Body of pancreas (tissue), 4 donors: ENCODE data around the gene TRIM52. TPM values are rescaled to one million over a fixed set of nuclear protein-coding genes. Genes with fewer than 3 reads are reported as not detected.

ENCODE experiments used
- ATAC-seq: fragments of 150-250 bp; one replicate; pipeline ENCODE4 v1.9.1; 2016
- DNase-seq, 4 donors: peaks; one replicate each; pipeline ENCODE4 v3.0.0-alpha.2; 2019
- H3K27ac ChIP-seq, 4 donors: fragments of 200-600 bp; sonication (generic); 1 replicate in 3 of 4; 2 replicates in 1 of 4; pipeline versions ENCODE4 v1.5.1 to v1.6.1; 2016 to 2019; ENCODE audit warnings: mild to moderate bottlenecking in 1 of 4, mixed read lengths in 1 of 4, moderate library complexity in 1 of 4
- H3K27me3 ChIP-seq, 2 donors: fragments of 200-600 bp; sonication (generic); one replicate each; pipeline ENCODE4 v1.6.0; 2016; ENCODE audit warnings: mild to moderate bottlenecking in 1 of 2
- H3K36me3 ChIP-seq, 2 donors: fragments of 200-600 bp; sonication (generic); replicated peaks in 1 of 2; 2 replicates each; pipeline ENCODE4 v1.5.1; 2016; ENCODE audit warnings: low read depth in 2 of 2; ENCODE audit not compliant: insufficient read depth in 1 of 2
- H3K4me1 ChIP-seq: fragments of 200-600 bp; sonication (generic); one replicate; pipeline ENCODE4 v1.6.0; 2016
- H3K4me3 ChIP-seq, 2 donors: fragments of 200-600 bp; sonication (generic); 1 replicate in 1 of 2; 2 replicates in 1 of 2; pipeline ENCODE4 v1.5.1; 2016 to 2019
- H3K9me3 ChIP-seq, 3 donors: fragments of 200-600 bp; sonication (generic); 1 replicate in 2 of 3; 2 replicates in 1 of 3; pipeline ENCODE4 v1.5.1; 2016
- POLR2A ChIP-seq, 3 donors: fragments of 450-650 bp; IDR thresholded peaks; one replicate each; pipeline ENCODE4 v1.6.1; 2016; ENCODE audit warnings: antibody characterized with exemption in 3 of 3, mild to moderate bottlenecking in 2 of 3
- WGBS, 2 donors: methylation state at CpG; one replicate each; pipeline ENCODE4 v1.1.5; 2017; 5-methylcytosine and 5-hydroxymethylcytosine counted together
- intact Hi-C: fragments of 100-400 bp; cut with DNase I; formaldehyde crosslinking; loops from one replicate; pipeline ENCODE4 v1.15.1; 2023
- total RNA-seq, 2 donors: library from RNA; depleted of rRNA; stranded (reverse); fragments of >200 nt; gene quantifications; one replicate each; pipeline ENCODE4 v1.1.0, GENCODE V29; 2016
- TF ChIP-seq, protein P1 (sequence below), 7 experiments: fragments of 450-650 bp in 4 of 7; fragments of 200-600 bp in 3 of 7; sonication (generic) in 3 of 7; IDR thresholded peaks; one replicate each; pipeline ENCODE4 v1.5.1; 2016 to 2019; ENCODE audit warnings: antibody characterized with exemption in 7 of 7

TRIM52 gene
- total RNA-seq, 2 donors from 2014 or later, result 16.9 to 26.0 TPM

DNA sequence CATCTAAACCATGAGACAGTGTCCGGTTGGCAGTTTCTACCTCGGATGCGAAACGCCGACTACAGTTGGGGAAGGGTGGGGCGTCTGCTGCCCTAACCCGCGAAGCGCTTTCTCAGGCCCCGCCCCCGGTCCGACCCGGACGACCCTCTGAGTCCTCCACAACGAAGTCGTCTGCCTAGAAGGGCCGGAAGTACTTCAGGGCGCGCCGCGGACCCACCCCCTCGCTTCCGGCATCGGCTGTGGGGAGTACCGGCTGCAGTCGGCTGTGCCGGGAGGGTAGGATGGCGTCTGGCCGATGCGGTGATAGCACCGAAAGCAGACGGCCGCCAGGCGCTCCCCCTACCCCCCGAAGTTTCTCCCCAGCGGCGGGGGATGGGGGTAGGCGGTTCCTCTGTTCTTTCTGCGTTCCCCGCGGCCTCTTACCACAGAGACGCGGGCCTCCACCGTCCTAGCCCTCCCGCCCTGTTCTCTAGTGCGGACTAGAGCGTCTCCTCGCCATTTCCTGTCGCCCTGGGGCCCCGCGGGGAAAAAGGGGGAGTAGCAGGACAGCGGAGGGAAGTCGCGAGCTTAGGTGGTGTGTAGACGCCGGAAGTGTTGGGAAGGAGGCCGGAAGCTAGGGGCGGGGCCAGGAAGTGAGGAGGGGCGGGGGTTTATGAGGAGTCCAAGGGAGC, 37.8 kb downstream of the TRIM52 start, which contains the start of gene TRIM41:
TRIM41 (plus strand) TSS at position 224 of the 671 bp plus-strand sequence. CDS start 719 bp downstream, outside the sequence.
- intact Hi-C loops, result no loop called here
- Histone ChIP-seq H3K27me3 (no peaks in the 10 kb centered on the region), H3K9me3 (no peaks in the 10 kb centered on the region), H3K27ac (peak within 1 kb of the TSS; percentile 91 to 97 (median 96)), H3K4me3 (peak within 1 kb of the TSS; percentile 89 to 92), H3K36me3 (no peaks in the 10 kb centered on the region), H3K4me1 (peaks cover 36% of the 10 kb centered on the region)
- TF ChIP-seq POLR2A (IDR thresholded peaks at IDR 0.05), result peak; percentile 80 to 96 (median 96)
- TF ChIP-seq, protein P1, sequence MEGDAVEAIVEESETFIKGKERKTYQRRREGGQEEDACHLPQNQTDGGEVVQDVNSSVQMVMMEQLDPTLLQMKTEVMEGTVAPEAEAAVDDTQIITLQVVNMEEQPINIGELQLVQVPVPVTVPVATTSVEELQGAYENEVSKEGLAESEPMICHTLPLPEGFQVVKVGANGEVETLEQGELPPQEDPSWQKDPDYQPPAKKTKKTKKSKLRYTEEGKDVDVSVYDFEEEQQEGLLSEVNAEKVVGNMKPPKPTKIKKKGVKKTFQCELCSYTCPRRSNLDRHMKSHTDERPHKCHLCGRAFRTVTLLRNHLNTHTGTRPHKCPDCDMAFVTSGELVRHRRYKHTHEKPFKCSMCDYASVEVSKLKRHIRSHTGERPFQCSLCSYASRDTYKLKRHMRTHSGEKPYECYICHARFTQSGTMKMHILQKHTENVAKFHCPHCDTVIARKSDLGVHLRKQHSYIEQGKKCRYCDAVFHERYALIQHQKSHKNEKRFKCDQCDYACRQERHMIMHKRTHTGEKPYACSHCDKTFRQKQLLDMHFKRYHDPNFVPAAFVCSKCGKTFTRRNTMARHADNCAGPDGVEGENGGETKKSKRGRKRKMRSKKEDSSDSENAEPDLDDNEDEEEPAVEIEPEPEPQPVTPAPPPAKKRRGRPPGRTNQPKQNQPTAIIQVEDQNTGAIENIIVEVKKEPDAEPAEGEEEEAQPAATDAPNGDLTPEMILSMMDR (IDR thresholded peaks at IDR 0.05), result peak in 3 of 7 experiments; percentile 11 to 32 (median 13)
- WGBS, 2 donors, result 0% methylated on average over 14 to 59 of the region's 59 CpGs
- DNase-seq, result peak; percentile 95 to 97 (median 96)
- ATAC-seq, result peak; percentile 86

DNA sequence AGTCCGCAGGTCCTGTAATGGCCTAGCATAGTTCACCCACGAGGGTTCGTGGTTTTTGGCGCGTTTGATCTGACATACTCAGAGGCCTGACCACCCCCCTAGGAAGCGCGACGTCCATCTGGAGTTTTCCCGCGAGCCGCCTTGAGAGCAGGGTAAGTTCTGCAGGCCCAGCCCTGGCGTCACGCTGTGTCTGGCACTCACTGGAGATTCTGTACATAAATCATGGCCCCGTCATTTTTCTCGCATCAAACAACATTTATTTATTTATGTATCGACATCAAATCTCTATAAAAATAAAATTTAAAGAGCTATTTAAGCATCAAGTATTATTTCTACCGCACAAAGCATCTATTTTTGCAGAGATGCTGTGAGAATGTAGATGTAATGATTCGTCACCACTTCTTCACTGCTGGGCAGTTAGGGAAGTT, 38.3 kb downstream of the TRIM52 start:
- Histone ChIP-seq H3K4me3 (peak overlapping the region; percentile 89 to 92), H3K27ac (peak overlapping the region; percentile 91 to 97 (median 96)), H3K36me3 (no peaks in the 10 kb centered on the region), H3K27me3 (no peaks in the 10 kb centered on the region), H3K4me1 (peaks cover 40% of the 10 kb centered on the region), H3K9me3 (no peaks in the 10 kb centered on the region)
- DNase-seq, result no peak
- intact Hi-C loops, result no loop called here
- peak; percentile 8 for ATAC-seq
- 0 to 1% methylated on average over 14 to 18 of the region's 18 CpGs for whole genome bisulfite sequencing, 2 donors
- TF ChIP-seq, protein P1 (IDR thresholded peaks at IDR 0.05), result no peak
- TF ChIP-seq POLR2A (IDR thresholded peaks at IDR 0.05), result no peak

DNA sequence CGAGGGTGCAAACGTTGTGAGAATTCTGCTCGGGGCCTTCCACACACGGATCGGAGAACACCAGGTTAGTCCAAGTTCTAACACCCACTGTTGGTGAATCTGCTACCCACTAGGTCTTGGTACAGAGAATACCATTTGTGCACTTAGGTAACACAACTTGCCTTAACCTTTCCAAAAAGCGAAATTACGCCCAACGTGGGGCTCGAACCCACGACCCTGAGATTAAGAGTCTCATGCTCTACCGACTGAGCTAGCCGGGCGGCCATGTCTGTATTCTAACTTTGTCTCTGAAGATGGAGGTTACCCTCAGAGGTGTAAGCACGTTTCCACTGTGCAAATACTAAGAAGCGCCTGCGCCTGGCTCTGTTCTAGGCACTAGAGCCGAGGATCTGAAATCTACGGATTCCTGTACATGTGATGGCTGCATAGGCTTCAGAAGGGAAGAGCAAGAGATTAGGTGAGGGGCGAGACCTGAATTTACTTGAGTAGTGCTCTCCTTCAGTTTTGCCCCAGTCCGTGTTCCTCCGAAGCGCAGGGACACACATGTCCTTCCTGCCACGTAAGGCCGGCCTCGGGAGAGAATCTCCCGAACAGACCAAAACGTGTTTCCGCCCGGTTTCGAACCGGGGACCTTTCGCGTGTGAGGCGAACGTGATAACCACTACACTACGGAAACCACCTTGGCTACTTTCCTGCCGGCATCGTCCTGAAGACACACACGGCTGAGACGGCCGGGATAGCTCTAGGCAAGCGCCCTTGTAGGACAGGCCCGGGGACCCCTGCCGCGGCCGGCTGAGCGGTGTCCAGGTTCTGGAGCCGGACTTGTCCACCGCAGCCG, 38.9 kb downstream of the TRIM52 start:
- peak overlapping the region; percentile 91 to 97 (median 96) for H3K27ac ChIP-seq
- H3K27me3 ChIP-seq, result no peaks in the 10 kb centered on the region
- peak overlapping the region in 1 of 2 donors; percentile 89 for H3K4me3 ChIP-seq
- no peaks in the 10 kb centered on the region for H3K36me3 ChIP-seq
- H3K4me1 ChIP-seq, result peaks cover 46% of the 10 kb centered on the region
- DNase-seq, result peak; percentile 95 to 98 (median 96)
- intact Hi-C loops, result no loop called here
- 1 to 2% methylated on average over 9 to 50 of the region's 50 CpGs for WGBS, 2 donors
- TF ChIP-seq, protein P1 (IDR thresholded peaks at IDR 0.05), result no peak
- TF ChIP-seq POLR2A (IDR thresholded peaks at IDR 0.05), result no peak
- peak; percentile 57 for ATAC-seq
- H3K9me3 ChIP-seq, result no peaks in the 10 kb centered on the region

DNA sequence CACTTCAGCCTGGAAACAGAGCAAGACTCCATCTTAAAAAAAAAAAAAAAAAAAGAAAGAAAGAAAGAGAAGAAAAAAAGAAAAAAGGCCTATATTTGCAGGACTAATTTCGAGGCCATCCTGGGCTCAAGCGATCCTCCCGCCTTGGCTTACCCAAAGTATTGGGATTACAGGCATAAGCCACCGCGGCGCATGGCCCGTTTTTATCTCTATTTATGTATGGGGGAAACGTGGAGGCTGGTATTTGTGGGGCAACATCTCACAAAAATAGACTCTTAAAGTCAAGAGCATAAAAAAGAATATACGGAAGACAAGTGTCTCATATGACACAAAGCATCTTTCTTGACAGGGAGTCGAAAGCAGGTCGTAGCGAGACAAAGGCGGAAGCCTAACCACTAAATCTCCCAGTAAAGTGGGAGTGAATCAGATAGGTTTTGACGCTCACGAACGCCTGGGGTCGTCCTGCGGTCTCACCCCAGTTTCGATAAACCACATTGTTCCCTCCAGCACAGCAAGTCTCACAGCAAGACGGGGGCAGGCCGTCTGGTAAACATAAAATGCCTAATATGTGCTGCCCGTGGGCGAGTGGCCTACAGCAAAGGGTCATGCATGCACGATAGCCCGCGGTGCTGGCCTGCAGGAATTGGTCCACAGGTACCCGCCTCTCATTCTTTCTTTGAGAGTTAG, 39.7 kb downstream of the TRIM52 start:
- DNase-seq (no peak), ATAC-seq (no peak)
- H3K36me3 ChIP-seq, result no peaks in the 10 kb centered on the region
- 43 to 54% methylated on average over 27 of the region's 27 CpGs for WGBS, 2 donors
- no peak for TF ChIP-seq POLR2A (IDR thresholded peaks at IDR 0.05)
- TF ChIP-seq, protein P1 (IDR thresholded peaks at IDR 0.05), result no peak
- no peaks in the 10 kb centered on the region for H3K27me3 ChIP-seq
- H3K27ac ChIP-seq, result peak overlapping the region; percentile 91 to 97 (median 96)
- no peak overlapping the region for H3K4me3 ChIP-seq
- H3K4me1 ChIP-seq, result peaks cover 46% of the 10 kb centered on the region
- intact Hi-C loops, result no loop called here
- H3K9me3 ChIP-seq, result no peaks in the 10 kb centered on the region
